IMR-90 (cell line): Measurements from ENCODE around the gene VPS50. TPM values are rescaled to one million over a fixed set of nuclear protein-coding genes. Genes with fewer than 3 reads are reported as not detected.

ENCODE experiments used
- ATAC-seq: fragments of 200-7000 bp; cut with Tn5 transposase; 2 replicates; pipeline ENCODE4 v1.9.1; 2020; ENCODE audit warnings: low read depth, mild to moderate bottlenecking, moderate library complexity
- BruUV-seq: library from RNA; stranded (reverse); fragments of 400-500 nt; replicated peaks from 2 replicates; lab custom pipeline; 2021; lab: Mats Ljungman, UMichigan
- CTCF ChIA-PET: fragments of 300-600 bp; formaldehyde crosslinking; extraction: SDS; loops from one replicate; lab custom pipeline; 2021; ENCODE audit warnings: antibody characterized with exemption; lab: Yijun Ruan, JAX
- POLR2A ChIA-PET: fragments of 300-600 bp; sonication (Branson Sonifier 250); formaldehyde crosslinking; loops from one replicate; lab custom pipeline; 2022; ENCODE audit warnings: antibody characterized with exemption; ENCODE audit not compliant: unreplicated experiment; lab: Charles Lee
- DNase-seq: peaks from one replicate; pipeline ENCODE4 v3.0.0; 2013
- H2AFZ ChIP-seq: replicated peaks from 2 replicates; pipeline ENCODE3; 2013; ENCODE audit warnings: low read length, mild to moderate bottlenecking; ENCODE audit not compliant: poor library complexity
- H2AK5ac ChIP-seq: 2 replicates; pipeline ENCODE4 v1.6.1; 2013; ENCODE audit warnings: low read depth, low read length, inconsistent platforms
- H2AK9ac ChIP-seq: replicated peaks from 2 replicates; pipeline ENCODE3; 2013; ENCODE audit warnings: mild to moderate bottlenecking, low read depth, low read length, moderate library complexity; ENCODE audit not compliant: poor library complexity
- H2BK120ac ChIP-seq: 2 replicates; pipeline ENCODE4 v1.6.1; 2013; ENCODE audit warnings: low read depth, low read length, inconsistent platforms
- H2BK15ac ChIP-seq: 3 replicates; pipeline ENCODE4 v1.6.1; 2013; ENCODE audit warnings: low read depth, low read length, inconsistent platforms
- H2BK20ac ChIP-seq: 2 replicates; pipeline ENCODE4 v1.6.1; 2013; ENCODE audit warnings: low read depth, mild to moderate bottlenecking, inconsistent platforms, low read length, moderate library complexity
- H2BK5ac ChIP-seq: 2 replicates; pipeline ENCODE4 v1.6.1; 2013; ENCODE audit warnings: mild to moderate bottlenecking, low read depth, low read length, inconsistent platforms; ENCODE audit not compliant: poor library complexity, severe bottlenecking
- H3K14ac ChIP-seq: replicated peaks from 2 replicates; pipeline ENCODE4 v1.6.1; 2013; ENCODE audit warnings: low read depth, low read length, inconsistent platforms
- H3K18ac ChIP-seq: 2 replicates; pipeline ENCODE4 v1.6.1; 2013; ENCODE audit warnings: low read depth, low read length, control low read depth
- H3K23ac ChIP-seq: 2 replicates; pipeline ENCODE4 v1.6.1; 2013; ENCODE audit warnings: low read depth, low read length, inconsistent platforms
- H3K27ac ChIP-seq: 2 replicates; pipeline ENCODE4 v1.5.1; 2013; ENCODE audit warnings: mild to moderate bottlenecking, control low read depth, low read length; ENCODE audit not compliant: insufficient read depth
- H3K27me3 ChIP-seq: 2 replicates; pipeline ENCODE4 v1.6.1; 2013; ENCODE audit warnings: low read length; ENCODE audit not compliant: control insufficient read depth, insufficient read depth
- H3K36me3 ChIP-seq: 2 replicates; pipeline ENCODE4 v1.6.1; 2013; ENCODE audit warnings: low read length, mixed read lengths; ENCODE audit not compliant: control insufficient read depth, insufficient read depth
- H3K4ac ChIP-seq: 2 replicates; pipeline ENCODE4 v1.6.1; 2013; ENCODE audit warnings: low read depth, low read length, inconsistent platforms
- H3K4me1 ChIP-seq: 2 replicates; pipeline ENCODE4 v1.6.1; 2013; ENCODE audit warnings: low read length, mixed read lengths; ENCODE audit not compliant: control insufficient read depth, insufficient read depth
- H3K4me2 ChIP-seq: 2 replicates; pipeline ENCODE4 v1.6.1; 2013; ENCODE audit warnings: low read depth, mild to moderate bottlenecking, control low read depth, low read length, moderate library complexity
- H3K4me3 ChIP-seq: 2 replicates; pipeline ENCODE4 v1.5.1; 2013; ENCODE audit warnings: low read depth, mild to moderate bottlenecking, control low read depth, low read length, moderate library complexity; ENCODE audit not compliant: insufficient read depth
- H3K56ac ChIP-seq: 2 replicates; pipeline ENCODE4 v1.6.1; 2013; ENCODE audit warnings: low read length, inconsistent platforms; ENCODE audit not compliant: insufficient read depth; ENCODE audit errors: extremely low read depth
- H3K79me1 ChIP-seq, 2 experiments: 2 replicates each; pipeline ENCODE4 v1.6.1; 2013; ENCODE audit warnings: low read length in 2 of 2, inconsistent platforms in 1 of 2, low read depth in 1 of 2
- H3K9ac ChIP-seq: 2 replicates; pipeline ENCODE4 v1.6.1; 2013; ENCODE audit warnings: low read depth, low read length, control low read depth
- H3K9me1 ChIP-seq: 2 replicates; pipeline ENCODE4 v1.6.1; 2013; ENCODE audit warnings: low read length, inconsistent platforms; ENCODE audit not compliant: insufficient read depth
- H3K9me3 ChIP-seq: 2 replicates; pipeline ENCODE4 v1.6.1; 2013; ENCODE audit warnings: low read length; ENCODE audit not compliant: control insufficient read depth, insufficient read depth
- H4K20me1 ChIP-seq: 2 replicates; pipeline ENCODE4 v1.6.1; 2013; ENCODE audit warnings: low read length, inconsistent platforms; ENCODE audit not compliant: insufficient read depth
- H4K5ac ChIP-seq: 2 replicates; pipeline ENCODE4 v1.6.1; 2013; ENCODE audit warnings: mild to moderate bottlenecking, low read depth, low read length, control low read depth
- H4K8ac ChIP-seq, 2 experiments: 2 replicates each; pipeline ENCODE4 v1.6.1; 2013; ENCODE audit warnings: low read depth in 2 of 2, low read length in 2 of 2, control low read depth in 1 of 2, inconsistent platforms in 1 of 2
- H4K91ac ChIP-seq: 2 replicates; pipeline ENCODE4 v1.6.1; 2013; ENCODE audit warnings: low read depth, low read length, inconsistent platforms; ENCODE audit not compliant: insufficient read depth
- CEBPB ChIP-seq: IDR thresholded peaks from 2 replicates; pipeline ENCODE4 v1.6.1; 2012; ENCODE audit warnings: low read depth, low read length, improper control_type of control experiment
- CHD1 ChIP-seq: IDR thresholded peaks from 2 replicates; pipeline ENCODE4 v1.6.1; 2012; ENCODE audit warnings: low read depth, low read length, improper control_type of control experiment
- CTCF ChIP-seq: conservative IDR thresholded peaks from 2 replicates; pipeline ENCODE4 v1.5.1; 2012; ENCODE audit warnings: mild to moderate bottlenecking, low read depth, low read length, improper control_type of control experiment
- MAFK ChIP-seq: IDR thresholded peaks from 2 replicates; pipeline ENCODE4 v1.6.1; 2012; ENCODE audit warnings: low read depth, low read length, improper control_type of control experiment
- MAZ ChIP-seq: IDR thresholded peaks from 2 replicates; pipeline ENCODE4 v1.6.1; 2012; ENCODE audit warnings: low read depth, mild to moderate bottlenecking, low read length, improper control_type of control experiment, moderate library complexity, borderline replicate concordance
- MXI1 ChIP-seq: IDR thresholded peaks from 2 replicates; pipeline ENCODE4 v1.6.1; 2012; ENCODE audit warnings: low read depth, mild to moderate bottlenecking, low read length, moderate library complexity, borderline replicate concordance
- NFE2L2 ChIP-seq: fragments of 150-350 bp; IDR thresholded peaks from 2 replicates; pipeline ENCODE4 v1.6.1; 2016; ENCODE audit warnings: low read depth, mild to moderate bottlenecking, low read length
- POLR2A ChIP-seq: IDR thresholded peaks from 2 replicates; pipeline ENCODE4 v1.6.1; 2012; ENCODE audit warnings: mild to moderate bottlenecking, low read depth, low read length
- RAD21 ChIP-seq: IDR thresholded peaks from 2 replicates; pipeline ENCODE4 v1.6.1; 2012; ENCODE audit warnings: low read length, improper control_type of control experiment
- RCOR1 ChIP-seq: IDR thresholded peaks from 2 replicates; pipeline ENCODE4 v1.6.1; 2012; ENCODE audit warnings: mild to moderate bottlenecking, low read length, improper control_type of control experiment; ENCODE audit not compliant: insufficient replicate concordance
- RFX5 ChIP-seq: IDR thresholded peaks from 2 replicates; pipeline ENCODE4 v1.8.0; 2012; ENCODE audit warnings: low read depth, mild to moderate bottlenecking, low read length, moderate library complexity
- SMC3 ChIP-seq: fragments of 150-350 bp; IDR thresholded peaks from 2 replicates; pipeline ENCODE4 v1.6.1; 2016; ENCODE audit warnings: low read depth, mild to moderate bottlenecking, antibody characterized with exemption, low read length, moderate library complexity
- USF2 ChIP-seq: fragments of 150-350 bp; IDR thresholded peaks from 2 replicates; pipeline ENCODE4 v1.6.1; 2017; ENCODE audit warnings: mild to moderate bottlenecking, antibody characterized with exemption, low read length, low read depth
- WGBS, 2 experiments: methylation state at CpG; one replicate each; pipeline versions ENCODE4 v1.1.5 to v1.1.7; 2013; ENCODE audit warnings: missing lambda C conversion rate in 2 of 2; ENCODE audit not compliant: insufficient read length in 1 of 2; ENCODE audit errors: extremely low coverage in 2 of 2; 5-methylcytosine and 5-hydroxymethylcytosine counted together
- dilution Hi-C: fragments of 300-500 bp; cut with HindIII; formaldehyde crosslinking; loops from one replicate; pipeline ENCODE4 v1.14.3; 2018; ENCODE audit warnings: low sequenced_read_pairs; ENCODE audit not compliant: unreplicated experiment
- in situ Hi-C: fragments of 300-500 bp; cut with MboI; formaldehyde crosslinking; loops from 3 replicates; pipeline ENCODE4 v1.14.3; 2019; ENCODE audit warnings: low sequenced_read_pairs, inconsistent platforms, mixed read lengths
- intact Hi-C: fragments of 100-400 bp; cut with micrococcal nuclease; formaldehyde crosslinking; loops from 2 replicates; pipeline ENCODE4 v1.10.0; 2022
- polyA plus RNA-seq, 3 experiments: library from polyadenylated mRNA; depleted of rRNA; stranded (reverse); fragments of >200 nt; gene quantifications; 2 replicates each; pipeline ENCODE4 v1.2.3, GENCODE V29; 2012; ENCODE audit warnings: low replicate concordance in 1 of 3
- total RNA-seq: library from RNA; depleted of rRNA; stranded (reverse); fragments of >200 nt; gene quantifications from 2 replicates; pipeline ENCODE4 v1.2.3, GENCODE V29; 2012
- TF ChIP-seq, protein P1 (sequence below): fragments of 150-350 bp; IDR thresholded peaks from 2 replicates; pipeline ENCODE4 v1.6.1; 2016; ENCODE audit warnings: low read depth, mild to moderate bottlenecking, low read length, moderate library complexity, borderline replicate concordance

The VPS50 gene
- total and polyA plus RNA-seq, 2 of the 4 experiments (the other 2 are of a cell fraction): 7.1 to 22.0 TPM

DNA sequence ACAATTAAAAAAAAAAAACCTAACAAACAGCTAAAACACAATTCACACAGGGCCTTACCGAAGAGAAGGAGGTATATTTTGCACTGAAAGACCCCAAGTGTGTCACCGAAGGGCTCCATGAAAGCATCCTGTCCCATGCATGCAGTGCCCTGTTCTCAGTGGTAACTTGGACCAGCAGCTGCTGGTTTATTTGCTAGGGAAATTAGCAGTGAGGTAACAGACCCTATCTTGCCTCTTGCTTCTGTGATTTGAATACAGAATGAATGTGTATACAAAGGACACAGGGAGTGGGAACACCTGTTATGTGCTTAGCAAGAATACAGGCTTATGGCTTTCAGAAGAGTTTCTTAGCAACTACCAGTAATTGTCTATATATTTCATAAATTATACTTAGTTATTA, 5.9 kb upstream of the VPS50 start, which contains the start of gene HEPACAM2:
HEPACAM2 (minus strand) TSS at position 160 of the 400 bp plus-strand sequence.
- H2BK5ac ChIP-seq: no peak within 1 kb of the TSS
- BruUV-seq: no TSS peak
- in situ Hi-C loops: loop anchor here (25.0 kb wide), 1 partner anchor 986 kb away; no protein-coding TSS in a partner anchor
- H3K14ac ChIP-seq: no peak within 1 kb of the TSS
- intact Hi-C loops: loop anchor here (5.0 kb wide), 3 partner anchors 49 to 604 kb away; no protein-coding TSS in a partner anchor
- dilution Hi-C loops: no loop called here
- H3K56ac ChIP-seq: no peak within 1 kb of the TSS
- no peak within 1 kb of the TSS for H2BK15ac ChIP-seq
- H3K18ac ChIP-seq: no peak within 1 kb of the TSS
- H3K4me1 ChIP-seq: no peaks in the 10 kb centered on the region
- ChIA-PET POLR2A (no interaction called here), CTCF (interaction anchor here (0.6 kb wide), 1 partner anchor 100 kb away, joined by 3 read pairs; no protein-coding TSS in a partner anchor)
- no peak within 1 kb of the TSS for H3K23ac ChIP-seq
- no peak within 1 kb of the TSS for H4K91ac ChIP-seq
- H4K8ac ChIP-seq: no peak within 1 kb of the TSS
- H3K36me3 ChIP-seq: no peaks in the 10 kb centered on the region
- ATAC-seq (no peak), DNase-seq (no peak)
- 50% methylated on average over 1 of the region's 2 CpGs; no CpG with 5 or more reads in 1 of the 2 experiments for WGBS, 2 experiments
- H3K4me3 ChIP-seq: no peak within 1 kb of the TSS
- no peak within 1 kb of the TSS for H2AFZ ChIP-seq
- no peaks in the 10 kb centered on the region for H3K9me3 ChIP-seq
- no peak within 1 kb of the TSS for H2AK5ac ChIP-seq
- no peak within 1 kb of the TSS for H3K27ac ChIP-seq
- H3K4ac ChIP-seq: no peak within 1 kb of the TSS
- TF ChIP-seq RAD21 (no peak), MAZ (no peak), POLR2A (no peak), CTCF (no peak), RFX5 (no peak), CEBPB (no peak), MXI1 (no peak), USF2 (no peak), MAFK (no peak), SMC3 (no peak), CHD1 (no peak), RCOR1 (no peak), NFE2L2 (no peak)
- TF ChIP-seq, protein P1, sequence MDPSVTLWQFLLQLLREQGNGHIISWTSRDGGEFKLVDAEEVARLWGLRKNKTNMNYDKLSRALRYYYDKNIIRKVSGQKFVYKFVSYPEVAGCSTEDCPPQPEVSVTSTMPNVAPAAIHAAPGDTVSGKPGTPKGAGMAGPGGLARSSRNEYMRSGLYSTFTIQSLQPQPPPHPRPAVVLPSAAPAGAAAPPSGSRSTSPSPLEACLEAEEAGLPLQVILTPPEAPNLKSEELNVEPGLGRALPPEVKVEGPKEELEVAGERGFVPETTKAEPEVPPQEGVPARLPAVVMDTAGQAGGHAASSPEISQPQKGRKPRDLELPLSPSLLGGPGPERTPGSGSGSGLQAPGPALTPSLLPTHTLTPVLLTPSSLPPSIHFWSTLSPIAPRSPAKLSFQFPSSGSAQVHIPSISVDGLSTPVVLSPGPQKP: no peak
- no peak within 1 kb of the TSS for H2BK120ac ChIP-seq
- no peaks in the 10 kb centered on the region for H3K9me1 ChIP-seq
- no peak within 1 kb of the TSS for H2AK9ac ChIP-seq
- H4K5ac ChIP-seq: no peak within 1 kb of the TSS
- H3K9ac ChIP-seq: no peak within 1 kb of the TSS
- no peaks in the 10 kb centered on the region for H3K79me1 ChIP-seq
- peaks cover 10% of the 10 kb centered on the region for H3K27me3 ChIP-seq
- H3K4me2 ChIP-seq: no peak within 1 kb of the TSS
- H2BK20ac ChIP-seq: no peak within 1 kb of the TSS
- no peaks in the 10 kb centered on the region for H4K20me1 ChIP-seq
